HL-60/S4 (cell line): Measurements from ENCODE around the gene ARRB2.

Experiments
- in situ Hi-C: fragments of 300-500 bp; cut with MboI; formaldehyde crosslinking; loops from 2 replicates; pipeline ENCODE4 v1.14.3; 2022; ENCODE audit warnings: low sequenced_read_pairs

ARRB2 gene

DNA sequence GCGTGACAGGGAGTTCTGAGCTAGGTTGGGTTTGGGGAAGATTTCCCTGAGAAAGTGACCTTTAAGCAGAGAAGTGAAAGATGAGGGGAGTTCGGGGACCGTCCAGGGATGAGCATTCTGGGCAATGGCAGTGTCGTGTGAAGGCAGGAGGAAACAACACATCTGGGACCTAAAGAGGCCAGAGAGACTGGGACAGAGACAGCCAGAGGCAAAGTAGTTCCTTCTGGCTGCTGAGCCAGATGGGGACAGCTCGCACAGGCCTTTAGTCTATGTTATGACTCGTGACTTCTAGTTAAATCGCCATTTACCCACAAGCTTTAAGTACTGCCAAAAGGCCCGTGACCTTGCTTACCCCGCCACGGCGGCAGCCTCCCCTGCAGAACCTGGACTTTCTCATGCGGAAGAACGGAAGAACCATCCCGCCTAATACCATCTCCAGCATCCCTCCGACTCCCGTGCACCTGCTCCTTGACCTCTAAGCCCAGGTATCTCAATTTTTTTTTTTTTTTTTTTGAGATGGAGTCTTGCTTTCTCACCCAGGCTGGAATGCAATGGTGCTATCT, 12.3 kb downstream of the ARRB2 start:
- in situ Hi-C loops: no loop called here

DNA sequence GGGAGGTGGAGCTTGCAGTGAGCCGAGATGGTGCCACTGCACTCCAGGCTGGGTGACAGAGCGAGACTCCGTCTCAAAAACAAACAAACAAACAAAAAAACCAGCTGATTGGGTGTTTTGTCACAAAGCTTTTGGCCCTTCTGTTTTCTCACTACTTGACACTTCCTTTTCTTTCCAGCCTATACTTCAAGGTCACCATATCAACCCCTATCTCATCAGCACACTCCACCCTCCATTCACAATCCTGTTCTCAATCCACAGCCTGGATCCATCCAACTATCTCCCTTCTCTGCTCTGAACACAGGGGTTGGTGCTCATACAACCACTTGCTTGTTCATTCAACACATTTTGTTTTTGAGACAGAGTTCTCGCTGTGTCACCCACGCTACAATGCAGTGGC, 14.2 kb downstream of the ARRB2 start:
- in situ Hi-C loops: no loop called here

DNA sequence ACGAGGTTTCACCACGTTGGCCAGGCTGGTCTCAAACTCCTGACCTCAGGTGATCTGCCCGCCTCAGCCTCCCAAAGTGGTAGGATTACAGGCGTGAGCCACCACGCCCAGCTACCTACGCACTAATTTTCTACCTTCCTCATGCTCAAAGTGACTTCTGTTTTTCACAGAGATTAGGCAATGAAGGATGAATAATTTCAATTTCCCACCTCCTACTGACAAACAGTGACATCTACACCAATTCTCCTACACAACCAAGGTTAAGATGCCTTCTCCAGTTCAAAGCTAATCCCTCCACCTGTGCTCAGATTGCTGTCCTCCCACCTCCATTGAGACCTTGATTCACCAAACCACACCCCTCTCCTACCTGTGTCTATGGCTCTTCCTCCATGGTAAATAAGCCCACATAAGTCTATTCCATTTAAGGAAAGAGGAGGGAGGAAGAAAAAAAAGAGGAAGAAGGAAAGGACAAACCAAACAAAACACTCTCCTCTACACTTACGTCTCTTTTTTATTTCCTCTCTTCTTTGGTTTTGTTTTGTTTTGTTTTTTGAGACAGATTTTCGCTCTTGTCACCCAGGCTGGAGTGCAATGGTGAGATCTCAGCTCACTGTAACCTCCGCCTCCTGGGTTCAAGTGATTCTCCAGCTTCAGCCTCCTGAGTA, 15.3 kb downstream of the ARRB2 start:
- in situ Hi-C loops: no loop called here

DNA sequence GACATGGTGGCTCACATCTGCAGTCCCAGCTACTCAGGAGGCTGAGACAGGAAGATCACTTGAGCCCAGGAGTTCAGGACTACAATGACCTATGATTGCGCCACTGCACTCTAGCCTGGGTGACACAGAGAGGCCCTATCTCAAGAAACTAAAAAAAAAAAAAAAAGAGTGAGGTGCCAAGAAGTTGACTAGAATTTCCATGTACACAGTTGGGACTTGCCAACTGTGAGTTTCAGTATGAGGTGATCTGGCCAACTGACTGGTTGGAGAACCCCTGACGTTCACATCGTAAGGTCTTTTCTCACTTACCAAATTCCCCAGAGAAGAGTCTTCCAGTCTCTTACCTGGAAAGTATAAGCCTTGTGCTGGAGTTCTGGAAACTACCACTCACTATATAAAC, 17.7 kb downstream of the ARRB2 start:
- in situ Hi-C loops: no loop called here

DNA sequence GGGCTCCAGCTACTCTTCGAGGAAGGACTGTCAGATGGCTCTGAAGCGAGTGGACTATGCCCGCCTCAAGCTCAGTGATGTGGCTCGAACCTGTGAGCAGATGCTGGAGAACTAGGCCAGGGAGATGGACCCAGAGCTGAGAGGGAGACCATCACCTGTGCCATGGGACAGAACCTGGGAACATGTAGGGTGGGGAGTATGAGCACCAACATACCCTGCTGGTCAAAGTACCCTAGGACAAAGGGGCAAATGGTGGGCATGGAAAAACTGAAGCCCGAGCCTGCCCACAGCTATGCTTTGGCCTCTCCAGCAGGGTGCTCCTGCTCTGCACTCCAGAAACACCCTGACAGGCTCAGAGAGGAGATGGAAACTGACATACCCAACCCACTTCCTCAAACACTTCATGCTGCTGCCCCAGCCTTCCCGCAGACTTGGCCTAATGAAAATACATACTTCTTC, 22.7 kb downstream of the ARRB2 start:
- in situ Hi-C loops: no loop called here

DNA sequence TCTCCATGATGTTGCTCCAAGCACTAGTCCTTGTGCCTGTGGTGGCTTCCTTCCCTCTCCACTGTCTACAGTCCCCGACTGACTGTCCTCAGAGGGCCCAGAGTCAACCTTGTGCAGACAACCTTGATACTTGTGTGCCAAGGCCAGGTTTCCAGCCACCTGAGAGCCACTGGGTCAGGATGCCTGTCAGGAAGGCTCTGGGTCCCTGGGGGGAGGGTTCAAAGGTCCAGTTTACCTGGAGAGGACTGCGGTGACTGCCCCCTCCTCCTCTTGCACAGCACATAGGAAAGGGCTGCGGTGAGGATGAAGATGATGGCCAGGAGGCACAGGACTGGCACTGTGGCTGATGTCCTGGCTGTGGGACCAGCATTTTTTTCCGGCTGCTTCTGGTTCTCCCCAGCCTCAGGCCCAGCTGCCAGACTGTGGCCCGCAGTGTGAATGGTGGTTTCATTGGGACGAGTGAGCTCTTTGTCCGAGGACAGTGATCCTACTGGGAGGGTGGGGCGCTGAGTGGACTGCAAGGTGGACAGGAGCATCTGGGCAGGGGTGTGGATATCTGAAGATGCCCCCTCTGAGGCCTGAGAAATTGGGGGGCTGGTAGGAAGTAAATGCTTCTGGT, 24.5 kb downstream of the ARRB2 start:
- in situ Hi-C loops: no loop called here

DNA sequence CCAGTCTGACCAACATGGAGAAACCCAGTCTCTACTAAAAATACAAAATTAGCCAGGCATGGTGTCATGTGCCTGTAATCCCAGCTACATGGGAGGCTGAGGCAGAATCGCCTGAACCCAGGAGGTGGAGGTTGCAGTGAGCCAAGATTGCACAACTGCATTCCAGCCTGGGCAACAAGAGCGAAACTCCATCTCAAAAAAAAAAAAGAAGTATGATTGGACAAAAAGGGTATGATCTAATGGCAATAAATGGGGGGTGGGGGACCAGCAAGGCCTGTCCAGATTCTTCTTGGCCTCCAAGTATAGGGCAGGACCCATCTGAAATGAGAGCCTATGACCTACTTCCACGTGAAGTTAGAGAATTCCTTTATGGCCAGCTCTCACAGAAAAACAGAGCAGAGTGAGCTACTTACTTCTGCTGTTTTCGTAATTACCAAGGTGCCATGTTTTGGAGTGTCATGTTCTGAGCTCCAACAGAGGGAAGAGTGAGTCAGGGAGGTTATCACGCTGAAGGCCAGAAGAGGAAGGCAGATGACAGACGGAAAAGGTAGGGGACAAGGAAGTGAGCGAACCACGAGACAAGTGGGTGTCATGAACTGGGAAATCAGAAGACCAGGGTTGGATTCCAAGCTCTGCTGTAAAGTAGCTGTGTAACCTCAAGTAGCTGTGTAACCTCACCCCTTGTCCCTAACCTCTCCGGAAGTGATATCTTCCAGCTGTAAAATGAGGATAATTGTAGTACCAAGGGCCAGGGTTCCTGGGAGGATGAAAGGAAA, 25.6 kb downstream of the ARRB2 start:
- in situ Hi-C loops: no loop called here

DNA sequence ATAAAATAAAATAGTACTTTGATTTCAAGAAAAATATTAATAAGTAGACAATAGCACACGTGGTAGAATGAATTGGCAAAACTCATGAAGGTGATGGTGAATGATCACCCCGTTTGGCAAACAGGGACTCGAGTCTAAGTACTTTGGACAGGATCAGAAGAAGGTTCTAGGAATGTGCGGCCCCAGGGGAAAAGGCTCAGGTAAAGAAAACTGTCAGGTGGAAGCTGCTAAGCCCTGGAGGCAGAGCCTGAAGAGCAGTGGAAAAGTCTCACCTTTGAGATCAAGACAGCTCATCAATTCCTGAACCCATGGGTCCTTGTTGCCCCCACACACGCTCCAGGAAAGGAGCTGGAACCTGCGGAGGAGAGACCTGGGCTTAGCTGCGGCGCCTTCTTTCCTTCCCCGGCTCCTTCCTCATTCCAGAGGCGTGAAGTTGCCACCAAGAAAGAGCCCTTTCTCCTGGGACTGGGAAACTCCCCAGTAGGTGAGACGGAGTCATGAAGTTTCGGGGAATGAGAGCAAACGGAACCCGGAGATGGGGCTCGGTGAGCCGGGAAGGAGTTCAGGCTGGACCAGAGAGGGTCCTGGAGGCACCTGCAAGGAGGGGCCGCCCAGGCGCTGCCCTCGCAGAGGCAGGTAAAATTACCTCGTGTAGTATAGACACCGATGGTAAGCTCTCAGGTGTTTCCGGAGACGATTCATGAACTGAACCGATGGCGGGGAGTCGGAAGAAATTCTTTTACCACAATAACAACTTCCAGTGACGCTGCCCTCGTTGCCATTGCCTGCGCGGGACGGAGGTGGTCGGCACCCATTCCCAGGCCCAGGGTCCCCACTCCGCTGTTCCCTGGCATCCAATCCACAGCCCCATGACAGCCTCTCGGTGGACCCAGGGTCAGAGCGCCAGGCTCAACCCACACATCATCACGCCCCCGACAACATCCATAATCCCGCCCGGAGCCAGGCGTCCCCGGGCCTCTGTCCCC, 28.0 kb downstream of the ARRB2 start:
- in situ Hi-C loops: no loop called here

DNA sequence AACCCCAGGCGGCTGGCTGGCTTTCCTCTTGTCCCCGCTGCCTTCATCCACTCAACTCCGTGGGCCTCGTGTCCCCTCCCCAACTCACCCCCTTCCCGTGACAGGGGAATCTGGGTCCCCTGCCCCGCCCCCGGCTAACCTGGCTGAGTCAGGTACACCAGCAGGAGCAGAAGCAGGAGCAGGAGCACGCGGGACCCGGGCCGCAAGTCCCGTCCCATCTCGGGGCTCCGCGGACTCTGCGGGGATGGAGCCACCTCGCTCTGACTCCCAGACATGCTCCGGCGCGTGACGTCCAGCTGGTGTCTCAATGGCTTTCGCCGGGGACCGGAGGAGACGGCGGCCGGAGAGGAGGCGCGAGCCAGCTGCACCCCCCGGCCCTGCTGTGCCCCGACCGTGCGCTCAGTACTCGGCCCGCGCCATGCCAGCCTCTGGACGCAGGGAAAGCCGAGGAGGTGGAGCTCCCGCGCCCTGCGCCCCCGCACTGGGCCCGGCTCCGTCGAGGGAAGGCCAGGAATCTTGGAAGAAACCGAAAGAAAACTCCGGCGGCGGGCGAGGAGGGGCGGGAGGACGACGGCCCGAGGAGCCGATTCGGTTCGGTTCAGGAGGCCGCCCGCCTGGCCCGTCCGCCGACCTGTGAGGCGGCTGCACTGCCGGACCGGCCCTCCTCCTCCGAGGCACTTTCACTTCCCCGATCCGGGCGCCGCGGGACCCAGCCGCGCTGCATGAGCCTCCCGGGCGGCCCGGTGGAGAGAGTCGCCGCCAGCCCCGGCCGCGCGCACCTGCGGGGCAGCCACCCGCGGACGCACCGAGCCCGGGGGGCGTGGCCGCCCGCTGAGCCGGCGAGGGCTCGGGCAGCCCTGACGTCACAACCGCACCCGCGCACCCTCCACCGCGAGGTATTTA, 28.9 kb downstream of the ARRB2 start, which contains the start of the genes CXCL16 and ZMYND15:
Gene CXCL16 (minus strand): TSS at position 807 of the 903 bp plus-strand sequence. CDS start 589 bp downstream, at position 218.
Gene ZMYND15 (plus strand): TSS at position 712 of the 903 bp plus-strand sequence. CDS start 716 bp downstream, outside the sequence.
- in situ Hi-C loops: no loop called here

DNA sequence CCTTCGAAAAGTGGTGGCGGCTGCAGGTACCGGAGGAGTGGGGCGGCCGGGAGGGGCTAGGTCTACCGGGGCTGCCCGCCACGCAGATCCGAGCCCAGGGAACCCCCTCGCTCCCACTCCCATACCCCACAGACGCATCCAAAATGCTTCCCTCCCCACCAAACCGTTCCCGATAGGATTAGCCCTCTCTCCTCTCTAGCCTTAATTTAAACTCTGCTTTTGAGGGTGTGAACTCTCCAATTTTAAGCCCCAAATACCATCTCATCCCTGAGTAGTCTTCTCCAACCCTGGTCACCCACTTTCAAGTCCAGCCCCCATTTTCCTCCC, 29.6 kb downstream of the ARRB2 start:
- in situ Hi-C loops: no loop called here

DNA sequence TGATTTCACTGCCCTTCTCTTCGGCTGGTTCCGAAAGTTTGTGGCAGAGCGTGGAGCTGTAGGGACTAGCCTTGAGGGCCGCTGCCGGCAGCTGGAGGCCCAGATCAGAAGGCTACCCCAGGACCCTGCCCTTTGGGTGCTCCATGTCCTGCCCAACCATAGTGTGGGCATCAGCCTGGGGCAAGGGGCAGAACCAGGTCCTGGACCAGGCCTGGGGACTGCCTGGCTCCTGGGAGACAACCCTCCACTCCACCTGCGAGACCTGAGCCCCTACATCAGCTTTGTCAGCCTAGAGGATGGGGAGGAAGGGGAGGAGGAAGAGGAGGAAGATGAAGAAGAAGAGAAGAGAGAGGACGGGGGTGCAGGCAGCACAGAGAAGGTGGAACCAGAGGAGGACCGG, 30.2 kb downstream of the ARRB2 start:
- in situ Hi-C loops: no loop called here

DNA sequence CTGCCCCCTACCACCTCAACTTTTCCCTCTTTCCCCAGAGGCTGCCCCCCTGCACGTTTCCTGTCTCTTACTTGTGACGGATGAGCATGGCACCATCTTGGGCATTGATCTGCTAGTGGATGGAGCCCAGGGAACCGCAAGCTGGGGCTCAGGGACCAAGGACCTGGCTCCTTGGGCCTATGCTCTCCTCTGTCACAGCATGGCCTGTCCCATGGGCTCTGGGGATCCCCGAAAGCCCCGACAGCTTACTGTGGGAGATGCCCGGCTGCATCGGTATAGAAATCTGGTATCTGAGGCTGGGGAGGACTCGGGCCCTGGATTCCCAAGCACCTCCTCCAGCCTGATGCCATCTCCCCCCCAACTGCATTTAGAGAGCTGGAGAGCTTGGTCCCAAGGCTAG, 31.1 kb downstream of the ARRB2 start:
- in situ Hi-C loops: no loop called here

DNA sequence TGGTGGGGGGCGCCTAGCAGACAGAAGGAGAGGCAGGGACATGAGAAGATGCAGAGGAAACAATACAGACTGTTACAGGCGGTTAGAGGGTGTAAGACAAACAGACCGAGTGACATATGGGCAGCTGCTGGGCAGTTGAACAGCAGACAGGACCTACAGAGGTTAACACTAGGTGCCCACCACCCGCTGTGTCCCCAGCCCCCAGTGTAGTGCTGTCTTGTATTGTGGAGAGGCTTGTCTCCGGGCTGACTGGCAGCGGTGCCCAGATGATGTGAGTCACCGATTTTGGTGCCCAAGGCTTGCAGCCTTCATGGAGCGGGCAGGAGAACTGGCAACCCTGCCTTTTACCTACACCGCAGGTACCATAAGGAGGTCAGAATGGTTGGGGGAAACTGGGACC, 31.7 kb downstream of the ARRB2 start:
- in situ Hi-C loops: no loop called here

DNA sequence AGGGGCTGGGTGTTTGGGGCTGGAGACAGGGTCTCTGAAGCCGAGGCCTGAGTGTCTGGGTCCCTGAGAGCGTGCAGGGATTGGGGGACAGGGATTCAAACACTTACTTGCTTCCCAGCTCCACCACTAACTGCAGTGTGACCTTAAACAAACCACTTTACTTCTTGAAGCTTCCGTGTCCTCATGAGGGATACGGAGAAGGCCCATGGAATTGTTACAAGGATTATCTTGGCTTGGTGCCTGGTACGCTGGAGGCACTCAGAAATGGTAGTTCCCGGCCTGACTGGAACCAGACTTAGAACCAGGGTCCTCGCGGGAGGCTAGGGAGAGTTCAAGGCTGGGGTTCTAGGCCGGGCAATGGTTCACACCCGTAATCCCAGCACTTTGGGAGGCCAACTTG, 32.2 kb downstream of the ARRB2 start:
- in situ Hi-C loops: no loop called here

DNA sequence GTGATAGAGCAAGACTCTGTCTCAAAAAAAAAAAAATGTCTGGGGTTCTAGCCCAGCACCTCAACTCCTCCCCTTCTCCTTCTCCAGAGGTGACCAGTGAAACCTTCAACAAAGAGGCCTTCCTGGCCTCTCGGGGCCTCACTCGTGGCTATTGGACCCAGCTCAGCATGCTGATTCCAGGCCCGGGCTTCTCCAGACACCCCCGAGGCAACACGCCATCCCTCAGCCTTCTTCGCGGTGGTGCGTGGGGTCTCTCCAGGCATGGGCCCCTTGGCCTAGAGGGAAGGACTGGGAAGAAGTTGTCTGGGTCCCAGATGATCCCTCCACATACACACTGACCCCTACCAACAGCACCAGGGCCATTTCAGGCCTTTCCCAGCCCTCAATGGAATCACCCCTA, 32.8 kb downstream of the ARRB2 start:
- in situ Hi-C loops: no loop called here

DNA sequence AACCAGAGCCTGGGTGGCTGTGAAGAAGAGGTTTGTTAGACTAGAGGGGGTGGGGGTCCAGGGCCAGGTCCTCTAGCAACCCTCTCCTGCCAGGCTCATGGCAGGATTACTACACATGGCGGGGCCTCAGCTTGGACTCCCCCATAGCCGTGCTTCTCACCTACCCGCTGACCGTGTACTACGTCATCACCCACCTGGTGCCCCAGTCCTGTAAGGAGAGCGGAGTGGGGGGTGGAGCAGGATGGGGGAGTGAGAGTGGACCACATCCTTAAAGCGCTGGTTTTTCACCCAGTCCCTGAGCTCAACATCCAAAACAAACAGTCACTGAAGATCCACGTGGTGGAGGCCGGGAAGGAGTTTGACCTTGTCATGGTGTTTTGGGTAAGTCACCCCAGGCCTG, 33.5 kb downstream of the ARRB2 start:
- in situ Hi-C loops: no loop called here

DNA sequence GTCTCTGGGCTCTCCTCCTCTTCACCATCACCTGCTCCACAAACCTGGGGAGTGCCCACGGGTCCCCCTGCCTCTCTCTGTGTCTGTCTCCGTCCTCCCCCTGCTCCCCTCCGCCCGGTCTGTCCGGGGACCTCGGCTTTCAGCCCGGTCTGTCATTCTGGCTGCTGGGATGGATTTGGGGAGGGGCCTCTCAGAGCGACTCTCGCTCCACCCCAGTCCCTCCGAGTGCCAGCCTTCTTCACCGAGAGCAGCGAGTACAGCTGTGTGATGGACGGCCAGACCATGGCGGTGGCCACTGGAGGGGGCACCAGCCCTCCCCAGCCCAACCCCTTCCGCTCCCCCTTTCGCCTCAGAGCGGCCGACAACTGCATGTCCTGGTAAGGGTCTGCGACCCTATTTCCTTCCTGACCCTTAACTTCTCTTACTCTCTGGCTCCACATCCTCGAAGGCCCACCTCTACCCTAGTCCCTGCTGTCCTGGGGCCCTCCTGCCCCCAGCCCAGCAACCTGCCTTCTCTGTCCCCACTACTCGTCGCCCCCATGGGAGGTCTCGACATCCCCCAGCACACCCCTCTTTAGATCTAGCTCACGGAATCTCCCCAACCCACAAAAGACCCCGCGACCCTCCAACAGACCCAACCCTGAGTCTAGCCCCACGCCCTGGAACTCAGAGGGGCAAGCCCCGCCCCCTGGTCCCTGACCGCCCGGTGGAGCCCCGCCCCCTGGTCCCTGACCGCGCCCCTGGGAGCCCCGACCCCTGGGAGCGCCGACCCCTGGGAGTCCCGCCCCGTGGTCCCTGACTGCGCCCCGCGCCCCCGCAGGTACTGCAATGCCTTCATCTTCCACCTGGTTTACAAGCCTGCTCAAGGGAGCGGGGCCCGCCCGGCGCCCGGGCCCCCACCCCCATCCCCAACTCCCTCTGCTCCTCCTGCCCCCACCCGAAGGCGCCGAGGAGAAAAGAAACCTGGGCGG, 34.9 kb downstream of the ARRB2 start:
- in situ Hi-C loops: no loop called here

DNA sequence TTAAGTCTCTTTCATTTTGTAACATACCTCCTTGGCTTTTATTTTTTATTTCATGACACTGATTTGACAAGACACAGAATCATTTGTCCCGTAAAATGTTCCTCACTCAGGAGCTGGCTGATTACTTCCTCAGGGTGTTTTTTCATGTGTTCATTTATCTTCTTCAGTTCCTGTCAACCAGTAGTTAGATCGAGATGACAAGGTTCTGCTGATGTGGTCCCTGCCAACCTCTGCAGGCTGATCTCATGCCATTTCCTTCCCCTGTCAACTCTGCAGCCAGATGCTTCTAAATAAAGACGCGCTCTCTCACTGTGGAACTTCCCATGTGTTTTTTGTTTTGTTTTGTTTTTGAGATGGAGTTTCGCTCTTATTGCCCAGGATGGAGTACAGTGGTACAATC, 37.4 kb downstream of the ARRB2 start:
- in situ Hi-C loops: no loop called here
